Liver (tissue), 9 donors: ENCODE measurements around the gene PARD3B. TPM values are rescaled to one million over a fixed set of nuclear protein-coding genes. Genes with fewer than 3 reads are reported as not detected.

Experiments
- DNase-seq: peaks from one replicate; pipeline ENCODE4 v3.0.0-alpha.2; 2017; ENCODE audit warnings: low spot score
- H3K27ac ChIP-seq, 2 donors: one replicate each; pipeline ENCODE4 v1.7.0; 2013; ENCODE audit warnings: inconsistent platforms in 2 of 2, low read length in 2 of 2, control low read depth in 1 of 2, low read depth in 1 of 2, mild to moderate bottlenecking in 1 of 2
- H3K27me3 ChIP-seq, 4 donors: one replicate each; pipeline versions ENCODE4 v1.6.1 to v1.7.0; 2013; ENCODE audit warnings: low read length in 3 of 4, inconsistent platforms in 1 of 4, mild to moderate bottlenecking in 1 of 4, moderate library complexity in 1 of 4; ENCODE audit not compliant: control insufficient read depth in 4 of 4, insufficient read depth in 4 of 4
- H3K36me3 ChIP-seq, 4 donors: one replicate each; pipeline versions ENCODE4 v1.6.1 to v1.7.0; 2013; ENCODE audit warnings: low read length in 3 of 4, mild to moderate bottlenecking in 3 of 4, low read depth in 1 of 4, moderate library complexity in 1 of 4; ENCODE audit not compliant: control insufficient read depth in 4 of 4, insufficient read depth in 3 of 4
- H3K4me1 ChIP-seq, 4 donors: one replicate each; pipeline versions ENCODE4 v1.6.1 to v1.7.0; 2013; ENCODE audit warnings: low read length in 3 of 4, mild to moderate bottlenecking in 3 of 4, moderate library complexity in 1 of 4; ENCODE audit not compliant: control insufficient read depth in 4 of 4, insufficient read depth in 4 of 4
- H3K4me3 ChIP-seq, 3 donors: one replicate each; pipeline versions ENCODE4 v1.6.1 to v1.7.0; 2013; ENCODE audit warnings: low read length in 3 of 3, control low read depth in 1 of 3, low read depth in 1 of 3, mild to moderate bottlenecking in 1 of 3
- H3K9ac ChIP-seq, 2 donors: one replicate each; pipeline ENCODE4 v1.7.0; 2013; ENCODE audit warnings: low read length in 2 of 2, mild to moderate bottlenecking in 2 of 2, moderate library complexity in 2 of 2, control low read depth in 1 of 2, low read depth in 1 of 2
- H3K9me3 ChIP-seq, 4 donors: one replicate each; pipeline versions ENCODE4 v1.6.1 to v1.7.0; 2013; ENCODE audit warnings: low read length in 3 of 4; ENCODE audit not compliant: control insufficient read depth in 4 of 4
- ATF3 ChIP-seq: IDR thresholded peaks from 2 replicates; pipeline ENCODE4 v1.6.1; 2016; ENCODE audit warnings: antibody characterized with exemption
- EGR1 ChIP-seq, 2 donors: IDR thresholded peaks; 2 replicates each; pipeline ENCODE4 v1.6.1; 2016 to 2018; ENCODE audit warnings: antibody characterized with exemption in 2 of 2, low read depth in 2 of 2
- FOXA2 ChIP-seq: IDR thresholded peaks from 2 replicates; pipeline ENCODE4 v1.6.1; 2016; ENCODE audit warnings: antibody characterized with exemption
- GABPA ChIP-seq, 2 donors: IDR thresholded peaks in 1 of 2; conservative IDR thresholded peaks in 1 of 2; 2 replicates each; pipeline ENCODE4 v1.6.1; 2016; ENCODE audit warnings: antibody characterized with exemption in 2 of 2, mild to moderate bottlenecking in 1 of 2, moderate library complexity in 1 of 2
- HNF4G ChIP-seq: IDR thresholded peaks from 2 replicates; pipeline ENCODE4 v1.6.1; 2016; ENCODE audit warnings: antibody characterized with exemption
- TAF1 ChIP-seq: conservative IDR thresholded peaks from 2 replicates; pipeline ENCODE4 v1.6.1; 2016; ENCODE audit warnings: antibody characterized with exemption, mild to moderate bottlenecking
- ZBTB33 ChIP-seq: IDR thresholded peaks from 2 replicates; pipeline ENCODE4 v1.6.1; 2016; ENCODE audit warnings: antibody characterized with exemption
- WGBS: extraction: QIAGEN DNeasy Blood & Tissue Kit; methylation state at CpG from one replicate; pipeline ENCODE4 v1.1.7; 2013; 5-methylcytosine and 5-hydroxymethylcytosine counted together
- polyA plus RNA-seq, 2 donors: library from polyadenylated mRNA; stranded (reverse) in 1 of 2; unstranded in 1 of 2; fragments of 200-250 nt in 1 of 2; fragments of >200 nt in 1 of 2; fragmentation: Nextera tagmentation in 1 of 2; extraction: Ambion mirVana in 1 of 2; gene quantifications; one replicate each; pipeline versions ENCODE4 v1.2.1 to v1.2.3, GENCODE V29; 2013 to 2015
- total RNA-seq, 2 donors: library from RNA; depleted of rRNA; stranded (reverse); fragments of >200 nt; gene quantifications; one replicate each; pipeline ENCODE4 v1.2.3, GENCODE V29; 2014
- TF ChIP-seq, protein P1 (sequence below): IDR thresholded peaks from 2 replicates; pipeline ENCODE4 v1.6.1; 2016; ENCODE audit warnings: antibody characterized with exemption, mild to moderate bottlenecking
- TF ChIP-seq, protein P2 (sequence below): fragments of 150-350 bp; IDR thresholded peaks from 2 replicates; pipeline ENCODE4 v1.5.1; 2017; ENCODE audit warnings: improper control_type of control experiment, low read depth, low read length; ENCODE audit not compliant: missing input control
- donor health status: healthy.
- donor health status: healthy.
- donor health status: healthy.
- donor health status: healthy.
- donor health status: healthy.

The PARD3B gene
- total and polyA plus RNA-seq, 4 donors = 1.1 to 10.3 (median 3.7) TPM

DNA sequence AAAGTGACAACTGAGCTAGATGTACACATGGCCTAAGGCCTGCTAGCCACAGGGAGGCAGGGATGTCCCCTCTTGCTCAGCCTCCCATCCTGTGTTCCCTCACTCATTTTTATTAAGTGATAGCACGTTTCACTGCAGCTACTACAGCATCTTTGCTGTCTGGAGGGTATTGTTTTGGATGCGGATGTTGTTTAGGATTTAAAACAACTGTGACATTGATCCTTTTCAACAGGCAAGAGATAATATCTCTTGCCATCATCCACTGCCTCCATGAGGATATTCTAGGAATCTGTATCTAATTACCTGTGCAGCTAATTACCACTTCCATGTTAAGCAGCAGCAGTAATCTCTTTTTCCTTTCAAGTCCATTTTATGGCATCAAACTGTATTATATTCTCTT is 345.4 kb downstream of the PARD3B start:
- Histone ChIP-seq H3K4me1 (no peaks in the 10 kb centered on the region), H3K4me3 (no peak overlapping the region), H3K9me3 (no peaks in the 10 kb centered on the region), H3K27me3 (no peaks in the 10 kb centered on the region), H3K9ac (no peak overlapping the region), H3K36me3 (no peaks in the 10 kb centered on the region), H3K27ac (no peak overlapping the region)
- TF ChIP-seq, protein P1, sequence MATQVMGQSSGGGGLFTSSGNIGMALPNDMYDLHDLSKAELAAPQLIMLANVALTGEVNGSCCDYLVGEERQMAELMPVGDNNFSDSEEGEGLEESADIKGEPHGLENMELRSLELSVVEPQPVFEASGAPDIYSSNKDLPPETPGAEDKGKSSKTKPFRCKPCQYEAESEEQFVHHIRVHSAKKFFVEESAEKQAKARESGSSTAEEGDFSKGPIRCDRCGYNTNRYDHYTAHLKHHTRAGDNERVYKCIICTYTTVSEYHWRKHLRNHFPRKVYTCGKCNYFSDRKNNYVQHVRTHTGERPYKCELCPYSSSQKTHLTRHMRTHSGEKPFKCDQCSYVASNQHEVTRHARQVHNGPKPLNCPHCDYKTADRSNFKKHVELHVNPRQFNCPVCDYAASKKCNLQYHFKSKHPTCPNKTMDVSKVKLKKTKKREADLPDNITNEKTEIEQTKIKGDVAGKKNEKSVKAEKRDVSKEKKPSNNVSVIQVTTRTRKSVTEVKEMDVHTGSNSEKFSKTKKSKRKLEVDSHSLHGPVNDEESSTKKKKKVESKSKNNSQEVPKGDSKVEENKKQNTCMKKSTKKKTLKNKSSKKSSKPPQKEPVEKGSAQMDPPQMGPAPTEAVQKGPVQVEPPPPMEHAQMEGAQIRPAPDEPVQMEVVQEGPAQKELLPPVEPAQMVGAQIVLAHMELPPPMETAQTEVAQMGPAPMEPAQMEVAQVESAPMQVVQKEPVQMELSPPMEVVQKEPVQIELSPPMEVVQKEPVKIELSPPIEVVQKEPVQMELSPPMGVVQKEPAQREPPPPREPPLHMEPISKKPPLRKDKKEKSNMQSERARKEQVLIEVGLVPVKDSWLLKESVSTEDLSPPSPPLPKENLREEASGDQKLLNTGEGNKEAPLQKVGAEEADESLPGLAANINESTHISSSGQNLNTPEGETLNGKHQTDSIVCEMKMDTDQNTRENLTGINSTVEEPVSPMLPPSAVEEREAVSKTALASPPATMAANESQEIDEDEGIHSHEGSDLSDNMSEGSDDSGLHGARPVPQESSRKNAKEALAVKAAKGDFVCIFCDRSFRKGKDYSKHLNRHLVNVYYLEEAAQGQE = no peak
- no peak for TF ChIP-seq HNF4G
- no peak for TF ChIP-seq TAF1
- TF ChIP-seq GABPA (IDR thresholded peaks at IDR 0.05 in 1 of 2, conservative IDR thresholded peaks at IDR 0.05 in 1 of 2) = no peak
- no peak for TF ChIP-seq ZBTB33
- TF ChIP-seq EGR1 (IDR thresholded peaks at IDR 0.05; ENCODE audit: low read depth in 2 of 2) = no peak
- TF ChIP-seq, protein P2, sequence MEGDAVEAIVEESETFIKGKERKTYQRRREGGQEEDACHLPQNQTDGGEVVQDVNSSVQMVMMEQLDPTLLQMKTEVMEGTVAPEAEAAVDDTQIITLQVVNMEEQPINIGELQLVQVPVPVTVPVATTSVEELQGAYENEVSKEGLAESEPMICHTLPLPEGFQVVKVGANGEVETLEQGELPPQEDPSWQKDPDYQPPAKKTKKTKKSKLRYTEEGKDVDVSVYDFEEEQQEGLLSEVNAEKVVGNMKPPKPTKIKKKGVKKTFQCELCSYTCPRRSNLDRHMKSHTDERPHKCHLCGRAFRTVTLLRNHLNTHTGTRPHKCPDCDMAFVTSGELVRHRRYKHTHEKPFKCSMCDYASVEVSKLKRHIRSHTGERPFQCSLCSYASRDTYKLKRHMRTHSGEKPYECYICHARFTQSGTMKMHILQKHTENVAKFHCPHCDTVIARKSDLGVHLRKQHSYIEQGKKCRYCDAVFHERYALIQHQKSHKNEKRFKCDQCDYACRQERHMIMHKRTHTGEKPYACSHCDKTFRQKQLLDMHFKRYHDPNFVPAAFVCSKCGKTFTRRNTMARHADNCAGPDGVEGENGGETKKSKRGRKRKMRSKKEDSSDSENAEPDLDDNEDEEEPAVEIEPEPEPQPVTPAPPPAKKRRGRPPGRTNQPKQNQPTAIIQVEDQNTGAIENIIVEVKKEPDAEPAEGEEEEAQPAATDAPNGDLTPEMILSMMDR = no peak
- no peak for TF ChIP-seq ATF3
- DNase-seq = no peak
- WGBS = 95% methylated on average over 2 of the region's 2 CpGs

DNA sequence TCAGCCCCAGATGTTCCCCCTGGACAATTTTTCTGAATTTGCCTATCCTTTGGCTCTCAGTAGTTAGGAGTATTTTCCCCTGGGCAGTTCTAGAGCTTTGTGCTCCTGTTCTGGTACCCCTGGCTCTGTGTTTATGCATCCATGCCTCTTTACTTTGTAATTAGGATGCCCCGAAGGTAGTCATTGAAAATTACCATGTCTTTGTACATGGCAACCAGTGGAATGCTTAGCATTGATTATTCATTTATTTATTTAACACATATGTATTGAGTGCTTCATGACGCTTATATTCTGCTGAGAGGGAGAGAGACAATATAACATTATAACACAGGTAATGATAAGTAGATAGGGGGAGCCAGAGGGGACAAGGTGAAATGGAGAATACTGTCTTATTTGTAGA is 346.5 kb downstream of the PARD3B start:
- Histone ChIP-seq H3K36me3 (no peaks in the 10 kb centered on the region), H3K4me3 (no peak overlapping the region), H3K27me3 (no peaks in the 10 kb centered on the region), H3K27ac (no peak overlapping the region), H3K9me3 (no peaks in the 10 kb centered on the region), H3K9ac (no peak overlapping the region), H3K4me1 (no peaks in the 10 kb centered on the region)
- TF ChIP-seq HNF4G (no peak), FOXA2 (no peak)
- 95% methylated on average over 2 of the region's 2 CpGs for WGBS
- no peak for DNase-seq
